DLD1 (cell line): ENCODE measurements around the gene CASP1.
"Not testable (repeated sequence)": the region's sequence is repeated elsewhere in the genome, so short reads cannot be mapped to it uniquely, and the experiment has no call there.

ENCODE experiments used
- in situ Hi-C: cut with HindIII; loops from 2 replicates; pipeline ENCODE4 v1.10.0; 2017; ENCODE audit warnings: low sequenced_read_pairs

CASP1 gene

GRCh38 chr11:105034813-105035620 lies at the start of gene CASP1:
TSS of gene CASP1 (minus strand) at chr11:105035144. CDS start at chr11:105035113, 31 bp downstream.
- in situ Hi-C loops: no loop called here

- in situ Hi-C loops: no loop called here
These were observed 46.6 kb upstream of the CASP1 start for GRCh38 chr11:105081412-105082150.

- in situ Hi-C loops: not testable (repeated sequence)
These were observed 45.4 kb upstream of the CASP1 start for GRCh38 chr11:105080171-105080906.

- in situ Hi-C loops: no loop called here
These were observed 43.3 kb upstream of the CASP1 start for GRCh38 chr11:105078283-105078682.

GRCh38 chr11:105077141-105077790 lies 42.3 kb upstream of the CASP1 start:
- in situ Hi-C loops: not testable (repeated sequence)

GRCh38 chr11:105074166-105074530 lies 39.2 kb upstream of the CASP1 start:
- in situ Hi-C loops: no loop called here

GRCh38 chr11:105073456-105074165 lies 38.7 kb upstream of the CASP1 start:
- in situ Hi-C loops: no loop called here

GRCh38 chr11:105072080-105072479 lies 37.1 kb upstream of the CASP1 start:
- in situ Hi-C loops: not testable (repeated sequence)

- in situ Hi-C loops: no loop called here
These were observed 36.3 kb upstream of the CASP1 start for GRCh38 chr11:105071089-105071732.

- in situ Hi-C loops: no loop called here
These were observed 35.4 kb upstream of the CASP1 start for GRCh38 chr11:105070306-105070705.

GRCh38 chr11:105069749-105070148 lies 34.8 kb upstream of the CASP1 start:
- in situ Hi-C loops: not testable (repeated sequence)

GRCh38 chr11:105063245-105063941 lies 28.4 kb upstream of the CASP1 start:
- in situ Hi-C loops: not testable (repeated sequence)

- in situ Hi-C loops: no loop called here
These were observed 22.5 kb upstream of the CASP1 start for GRCh38 chr11:105057432-105057831.

GRCh38 chr11:105056446-105056845 lies 21.5 kb upstream of the CASP1 start:
- in situ Hi-C loops: no loop called here

- in situ Hi-C loops: no loop called here
These were observed 20.0 kb upstream of the CASP1 start for GRCh38 chr11:105054723-105055493.

GRCh38 chr11:105052487-105052886 lies 17.5 kb upstream of the CASP1 start:
- in situ Hi-C loops: no loop called here

GRCh38 chr11:105051559-105051958 lies 16.6 kb upstream of the CASP1 start:
- in situ Hi-C loops: no loop called here

- in situ Hi-C loops: no loop called here
These were observed 14.5 kb upstream of the CASP1 start for GRCh38 chr11:105049481-105049880.
